GM23338 (cell line): Measurements from ENCODE around the gene CTU2. TPM values are rescaled to one million over a fixed set of nuclear protein-coding genes. Genes with fewer than 3 reads are reported as not detected.
A peak's percentile ranks its signal among the peaks of the same experiment; 100 is the strongest.

Experiments used
- ATAC-seq: fragments of 200-7000 bp; cut with Tn5 transposase; 3 replicates; pipeline ENCODE4 v1.9.1; 2020
- DNase-seq: peaks from one replicate; pipeline ENCODE4 v3.0.0-alpha.2; 2015; ENCODE audit warnings: low spot score
- H2AFZ ChIP-seq: fragments of 200-600 bp; sonication (generic); 2 replicates; pipeline ENCODE4 v1.8.0; 2016; ENCODE audit warnings: antibody characterized with exemption, mild to moderate bottlenecking, moderate library complexity
- H3F3A ChIP-seq: fragments of 200-600 bp; sonication (generic); replicated peaks from 2 replicates; pipeline ENCODE4 v1.8.0; 2017; ENCODE audit warnings: antibody characterized with exemption, mixed run types, low read depth
- H3K27ac ChIP-seq: fragments of 200-600 bp; sonication (generic); 2 replicates; pipeline ENCODE4 v1.6.1; 2016; ENCODE audit warnings: low read depth
- H3K27me3 ChIP-seq: fragments of 200-600 bp; sonication (generic); 2 replicates; pipeline ENCODE4 v1.8.0; 2016; ENCODE audit warnings: mild to moderate bottlenecking, mixed run types, moderate library complexity; ENCODE audit not compliant: insufficient read depth
- H3K36me3 ChIP-seq: fragments of 200-600 bp; sonication (generic); 2 replicates; pipeline ENCODE4 v1.8.0; 2016; ENCODE audit warnings: mild to moderate bottlenecking; ENCODE audit not compliant: insufficient read depth
- H3K4me1 ChIP-seq: fragments of 200-600 bp; sonication (generic); 2 replicates; pipeline ENCODE4 v1.8.0; 2016; ENCODE audit warnings: mild to moderate bottlenecking, moderate library complexity; ENCODE audit not compliant: insufficient read depth
- H3K4me2 ChIP-seq: fragments of 200-600 bp; sonication (generic); 2 replicates; pipeline ENCODE4 v1.7.1; 2017; ENCODE audit warnings: mixed run types
- H3K4me3 ChIP-seq: fragments of 200-600 bp; sonication (generic); 2 replicates; pipeline ENCODE4 v1.6.1; 2016; ENCODE audit warnings: mixed run types
- H3K79me2 ChIP-seq: fragments of 200-600 bp; sonication (generic); replicated peaks from 2 replicates; pipeline ENCODE4 v1.8.0; 2017; ENCODE audit warnings: mild to moderate bottlenecking; ENCODE audit not compliant: insufficient read depth
- H3K9me2 ChIP-seq: fragments of 200-600 bp; sonication (generic); 2 replicates; pipeline ENCODE4 v1.8.0; 2017; ENCODE audit not compliant: insufficient read depth
- H4K20me1 ChIP-seq: fragments of 200-600 bp; sonication (generic); replicated peaks from 2 replicates; pipeline ENCODE4 v1.8.0; 2017; ENCODE audit warnings: mild to moderate bottlenecking; ENCODE audit not compliant: insufficient read depth
- H3K27ac Mint-ChIP-seq: 2 replicates; pipeline ENCODE4 v1.8.0; 2020; ENCODE audit warnings: inconsistent platforms, mild to moderate bottlenecking, moderate library complexity, mixed read lengths
- H3K27me3 Mint-ChIP-seq: 3 replicates; pipeline ENCODE4 v1.8.0; 2022; ENCODE audit warnings: low read depth, mild to moderate bottlenecking, moderate library complexity, mixed read lengths, inconsistent platforms; ENCODE audit not compliant: insufficient read depth, poor library complexity
- H3K36me3 Mint-ChIP-seq: 3 replicates; pipeline ENCODE4 v1.8.0; 2021; ENCODE audit warnings: low read depth, mild to moderate bottlenecking, inconsistent platforms, moderate library complexity, mixed read lengths
- H3K4me1 Mint-ChIP-seq: 3 replicates; pipeline ENCODE4 v1.8.0; 2020; ENCODE audit warnings: mild to moderate bottlenecking, inconsistent platforms, mixed read lengths
- H3K4me3 Mint-ChIP-seq: 3 replicates; pipeline ENCODE4 v1.8.0; 2021; ENCODE audit warnings: moderate library complexity, mild to moderate bottlenecking, inconsistent platforms, mixed read lengths
- H3K9me3 Mint-ChIP-seq: 3 replicates; pipeline ENCODE4 v1.8.0; 2020; ENCODE audit warnings: moderate library complexity, mild to moderate bottlenecking, inconsistent platforms, mixed read lengths
- CREB1 ChIP-seq: fragments of 250-450 bp; sonication (Bioruptor Pico); IDR thresholded peaks from 2 replicates; pipeline ENCODE4 v1.5.0; 2020; ENCODE audit warnings: low read depth, mild to moderate bottlenecking, moderate library complexity
- CTCF ChIP-seq, 2 experiments: fragments of 200-600 bp in 1 of 2; sonication (generic) in 1 of 2; conservative IDR thresholded peaks; 2 replicates each; pipeline versions ENCODE4 v1.5.1 to v1.6.1; 2016 to 2017; ENCODE audit warnings: antibody characterized with exemption in 2 of 2, low read depth in 2 of 2, mild to moderate bottlenecking in 2 of 2, moderate library complexity in 1 of 2
- EZH2 ChIP-seq: fragments of 200-600 bp; sonication (generic); IDR thresholded peaks from one replicate; pipeline ENCODE4 v1.8.0; 2017; ENCODE audit warnings: antibody characterized with exemption, mild to moderate bottlenecking, low read depth; ENCODE audit not compliant: unreplicated experiment
- EZH2phosphoT487 ChIP-seq: fragments of 200-600 bp; sonication (generic); IDR thresholded peaks from one replicate; pipeline ENCODE4 v1.8.1; 2018; ENCODE audit warnings: antibody characterized with exemption; ENCODE audit not compliant: unreplicated experiment
- JUNB ChIP-seq: IDR thresholded peaks from one replicate; pipeline ENCODE4 v1.6.1; 2016; ENCODE audit warnings: antibody characterized with exemption; ENCODE audit not compliant: unreplicated experiment
- NANOG ChIP-seq: IDR thresholded peaks from 2 replicates; pipeline ENCODE4 v1.6.1; 2016; ENCODE audit warnings: antibody characterized with exemption, borderline replicate concordance
- POLR2AphosphoS5 ChIP-seq: IDR thresholded peaks from 2 replicates; pipeline ENCODE4 v1.6.1; 2016; ENCODE audit warnings: antibody characterized with exemption, low read depth
- ZNF114 ChIP-seq: fragments of 250-450 bp; sonication (Bioruptor Pico); IDR thresholded peaks from 2 replicates; pipeline ENCODE4 v1.5.0; 2020; ENCODE audit warnings: mild to moderate bottlenecking, moderate library complexity
- ZNF331 ChIP-seq: fragments of 250-450 bp; sonication (Bioruptor Pico); IDR thresholded peaks from 2 replicates; pipeline ENCODE4 v1.5.0; 2020; ENCODE audit warnings: low read depth, mild to moderate bottlenecking, moderate library complexity
- ZNF462 ChIP-seq: fragments of 250-450 bp; sonication (Bioruptor Pico); IDR thresholded peaks from 2 replicates; pipeline ENCODE4 v1.5.0; 2020; ENCODE audit warnings: mild to moderate bottlenecking, moderate library complexity
- polyA plus RNA-seq: library from polyadenylated mRNA; unstranded; fragments of >200 nt; fragmentation: Nextera tagmentation; extraction: Ambion mirVana; gene quantifications from 2 replicates; pipeline ENCODE4 v1.2.1, GENCODE V29; 2016
- total RNA-seq: library from RNA; depleted of rRNA; stranded (reverse); fragments of >200 nt; shearing (Covaris generic); gene quantifications from 2 replicates; pipeline ENCODE4 v1.2.3, GENCODE V29; 2014

Gene CTU2
- total and polyA plus RNA-seq, 2 experiments from 2014 or later: 22.3 to 25.7 TPM

- TF ChIP-seq CTCF (conservative IDR thresholded peaks at IDR 0.05; ENCODE audit: low read depth in 2 of 2) (peak in 1 of 2 experiments; percentile 44; a peak in 2 of 4 replicates), CREB1 (CRISPR knock-in tag) (no peak)
- Histone ChIP-seq H3K4me1 (peaks cover 9% of the 10 kb centered on the region), H2AFZ (no peak overlapping the region), H3K79me2 (peaks cover 4% of the 10 kb centered on the region), H3K9me2 (no peaks in the 10 kb centered on the region), H3K36me3 (no peaks in the 10 kb centered on the region), H3K4me3 (no peak overlapping the region), H3K27me3 (no peaks in the 10 kb centered on the region), H3F3A (peaks cover 14% of the 10 kb centered on the region; the same call in 1 of the 2 replicates), H4K20me1 (no peaks in the 10 kb centered on the region), H3K4me2 (no peak overlapping the region), H3K27ac (peak overlapping the region; percentile 80)
- H3K4me3 Mint-ChIP-seq: no peak overlapping the region
- ATAC-seq (peak; percentile 46), DNase-seq (peak; percentile 72)
- peak overlapping the region; percentile 86 for H3K27ac Mint-ChIP-seq
- peaks cover 45% of the 10 kb centered on the region for H3K4me1 Mint-ChIP-seq
- no peaks in the 10 kb centered on the region for H3K9me3 Mint-ChIP-seq
- H3K27me3 Mint-ChIP-seq: peaks cover 25% of the 10 kb centered on the region
- no peaks in the 10 kb centered on the region; the same call in 2 of the 3 replicates for H3K36me3 Mint-ChIP-seq
Observed at GRCh38 chr16:88759245-88759975, 53.1 kb downstream of the CTU2 start.

GRCh38 chr16:88759976-88760350 lies 53.7 kb downstream of the CTU2 start:
- Histone ChIP-seq H2AFZ (no peak overlapping the region), H3K4me1 (peaks cover 9% of the 10 kb centered on the region), H3K27me3 (no peaks in the 10 kb centered on the region), H4K20me1 (no peaks in the 10 kb centered on the region), H3K27ac (0 out of 2 replicates have a peak overlapping the region, but pooled peaks have one; percentile 80), H3F3A (peaks cover 10% of the 10 kb centered on the region; the same call in 1 of the 2 replicates), H3K9me2 (no peaks in the 10 kb centered on the region), H3K4me3 (no peak overlapping the region), H3K4me2 (no peak overlapping the region), H3K79me2 (peaks cover 7% of the 10 kb centered on the region), H3K36me3 (no peaks in the 10 kb centered on the region)
- no peak for ATAC-seq
- TF ChIP-seq ZNF331 (CRISPR knock-in tag) (no peak), ZNF462 (CRISPR knock-in tag) (no peak), EZH2phosphoT487 (no peak), POLR2AphosphoS5 (no peak), JUNB (no peak), EZH2 (no peak), ZNF114 (CRISPR knock-in tag) (no peak), CTCF (conservative IDR thresholded peaks at IDR 0.05; ENCODE audit: low read depth in 2 of 2) (no peak), NANOG (no peak)
- DNase-seq: no peak
- no peak overlapping the region for H3K4me3 Mint-ChIP-seq
- H3K9me3 Mint-ChIP-seq: no peaks in the 10 kb centered on the region
- H3K27ac Mint-ChIP-seq: peak overlapping the region; percentile 52; the same call in 1 of the 2 replicates
- H3K27me3 Mint-ChIP-seq: peaks cover 25% of the 10 kb centered on the region
- no peaks in the 10 kb centered on the region; the same call in 2 of the 3 replicates for H3K36me3 Mint-ChIP-seq
- peaks cover 48% of the 10 kb centered on the region for H3K4me1 Mint-ChIP-seq
